Trophoblast cell (in vitro differentiated cells and primary cell): ENCODE results near the gene ZNF469.

Source experiments
- DNase-seq, 2 donors: peaks; one replicate each; pipeline ENCODE4 v3.0.0-alpha.2; 2016
- H2AFZ ChIP-seq: 2 replicates; pipeline ENCODE4 v1.6.1; 2013; ENCODE audit warnings: low read length, moderate library complexity, mild to moderate bottlenecking; ENCODE audit not compliant: insufficient read depth, poor library complexity
- H2AK5ac ChIP-seq: 2 replicates; pipeline ENCODE4 v1.6.1; 2013; ENCODE audit warnings: mild to moderate bottlenecking, low read length
- H2BK120ac ChIP-seq: 2 replicates; pipeline ENCODE4 v1.6.1; 2013; ENCODE audit warnings: low read length, mild to moderate bottlenecking, moderate library complexity; ENCODE audit not compliant: insufficient read depth, poor library complexity
- H2BK12ac ChIP-seq: 2 replicates; pipeline ENCODE4 v1.6.1; 2013; ENCODE audit warnings: mild to moderate bottlenecking, low read length, moderate library complexity
- H2BK5ac ChIP-seq: 2 replicates; pipeline ENCODE4 v1.6.1; 2013; ENCODE audit warnings: low read length, low read depth, moderate library complexity, mild to moderate bottlenecking; ENCODE audit not compliant: poor library complexity
- H3K14ac ChIP-seq: 2 replicates; pipeline ENCODE4 v1.6.1; 2013; ENCODE audit warnings: mild to moderate bottlenecking, low read length
- H3K18ac ChIP-seq: 2 replicates; pipeline ENCODE4 v1.6.1; 2013; ENCODE audit warnings: mild to moderate bottlenecking, low read length
- H3K23ac ChIP-seq: 2 replicates; pipeline ENCODE4 v1.6.1; 2013; ENCODE audit warnings: low read length
- H3K27ac ChIP-seq: 2 replicates; pipeline ENCODE4 v1.5.1; 2013; ENCODE audit warnings: low read depth, mild to moderate bottlenecking, inconsistent platforms, low read length, moderate library complexity
- H3K27me3 ChIP-seq: 2 replicates; pipeline ENCODE4 v1.6.1; 2013; ENCODE audit warnings: inconsistent platforms, mild to moderate bottlenecking, low read length, moderate library complexity; ENCODE audit not compliant: insufficient read depth
- H3K36me3 ChIP-seq, 2 experiments: 1 replicate in 1 of 2; 2 replicates in 1 of 2; pipeline ENCODE4 v1.6.1; 2013; ENCODE audit warnings: low read length in 2 of 2, mild to moderate bottlenecking in 2 of 2, moderate library complexity in 1 of 2; ENCODE audit not compliant: insufficient read depth in 2 of 2, control insufficient read depth in 1 of 2
- H3K4ac ChIP-seq: 2 replicates; pipeline ENCODE4 v1.6.1; 2013; ENCODE audit warnings: low read depth, mild to moderate bottlenecking, low read length, moderate library complexity
- H3K4me1 ChIP-seq, 2 experiments: 1 replicate in 1 of 2; 2 replicates in 1 of 2; pipeline ENCODE4 v1.6.1; 2013; ENCODE audit warnings: low read length in 2 of 2, mild to moderate bottlenecking in 2 of 2, moderate library complexity in 1 of 2; ENCODE audit not compliant: insufficient read depth in 2 of 2, control insufficient read depth in 1 of 2
- H3K4me2 ChIP-seq: 2 replicates; pipeline ENCODE4 v1.6.1; 2013; ENCODE audit warnings: inconsistent platforms, mild to moderate bottlenecking, low read length, moderate library complexity
- H3K4me3 ChIP-seq: 2 replicates; pipeline ENCODE4 v1.5.1; 2013; ENCODE audit warnings: mild to moderate bottlenecking, low read depth, low read length, inconsistent platforms
- H3K79me1 ChIP-seq: one replicate; pipeline ENCODE4 v1.6.1; 2013; ENCODE audit warnings: low read length
- H3K79me2 ChIP-seq: 2 replicates; pipeline ENCODE4 v1.6.1; 2013; ENCODE audit warnings: low read length, mild to moderate bottlenecking; ENCODE audit not compliant: control insufficient read depth, insufficient read depth, poor library complexity
- H3K9ac ChIP-seq: 2 replicates; pipeline ENCODE4 v1.6.1; 2013; ENCODE audit warnings: mild to moderate bottlenecking, low read length
- H3K9me3 ChIP-seq: 2 replicates; pipeline ENCODE4 v1.6.1; 2013; ENCODE audit warnings: low read depth, mild to moderate bottlenecking, control low read depth, inconsistent platforms, low read length; ENCODE audit not compliant: insufficient read depth
- H4K12ac ChIP-seq: 2 replicates; pipeline ENCODE4 v1.6.1; 2013; ENCODE audit warnings: low read depth, mild to moderate bottlenecking, low read length, moderate library complexity
- H4K8ac ChIP-seq: 2 replicates; pipeline ENCODE4 v1.6.1; 2013; ENCODE audit warnings: low read depth, mild to moderate bottlenecking, low read length, moderate library complexity
- H4K91ac ChIP-seq: one replicate; pipeline ENCODE4 v1.6.1; 2013; ENCODE audit warnings: low read depth, mild to moderate bottlenecking, low read length, moderate library complexity
- WGBS: extraction: QIAGEN DNeasy Blood & Tissue Kit; methylation state at CpG from one replicate; pipeline ENCODE4 v1.1.7; 2013; ENCODE audit warnings: missing lambda C conversion rate; ENCODE audit not compliant: insufficient read length, insufficient coverage; ENCODE audit errors: extremely low coverage; 5-methylcytosine and 5-hydroxymethylcytosine counted together

ZNF469 gene

GRCh38 chr16:88390265-88390664 lies 7.5 kb downstream of the ZNF469 start:
- Histone ChIP-seq H2AFZ (no peak overlapping the region), H3K4me3 (no peak overlapping the region), H2BK120ac (no peak overlapping the region), H3K4ac (no peak overlapping the region), H3K4me2 (no peak overlapping the region), H3K18ac (no peak overlapping the region), H4K91ac (no peak overlapping the region), H3K36me3 (no peaks in the 10 kb centered on the region), H3K79me2 (no peaks in the 10 kb centered on the region), H3K79me1 (no peaks in the 10 kb centered on the region), H3K27me3 (no peaks in the 10 kb centered on the region), H3K27ac (no peak overlapping the region), H3K4me1 (no peaks in the 10 kb centered on the region), H2BK12ac (no peak overlapping the region), H3K14ac (no peak overlapping the region), H2AK5ac (no peak overlapping the region), H4K12ac (no peak overlapping the region), H3K23ac (no peak overlapping the region), H3K9me3 (peaks cover 2% of the 10 kb centered on the region), H3K9ac (no peak overlapping the region), H4K8ac (no peak overlapping the region), H2BK5ac (no peak overlapping the region)
- DNase-seq: no peak
- WGBS: no CpG with 5 or more reads among the region's 9 CpGs

DNA sequence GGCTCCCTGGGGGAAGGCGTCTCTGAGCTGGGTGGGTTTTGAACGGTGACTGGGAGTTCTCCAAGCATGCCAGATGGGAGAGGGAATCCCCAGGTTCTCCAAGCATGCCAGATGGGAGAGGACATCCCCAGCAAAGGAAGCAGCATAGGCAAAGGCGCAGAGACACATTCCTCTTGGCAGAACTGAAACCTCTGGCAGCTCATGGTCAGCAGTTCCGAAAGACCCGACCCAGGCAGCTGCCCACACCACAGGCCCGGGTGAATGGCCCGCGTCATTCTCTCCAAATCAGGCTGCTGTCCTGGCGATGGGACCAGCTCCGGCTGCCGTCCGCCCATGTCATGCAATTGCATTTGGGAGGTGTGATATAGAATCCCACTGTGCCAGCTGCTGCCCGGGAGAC lies 8.0 kb downstream of the ZNF469 start:
- no peak overlapping the region for H3K18ac ChIP-seq
- H3K23ac ChIP-seq: no peak overlapping the region
- no peak overlapping the region for H2BK120ac ChIP-seq
- no peak overlapping the region for H3K14ac ChIP-seq
- no peak overlapping the region for H3K4me2 ChIP-seq
- H3K4me1 ChIP-seq: no peaks in the 10 kb centered on the region
- no peak overlapping the region for H4K8ac ChIP-seq
- no peak overlapping the region for H3K4ac ChIP-seq
- H3K27me3 ChIP-seq: no peaks in the 10 kb centered on the region
- no peak overlapping the region for H4K91ac ChIP-seq
- H3K9ac ChIP-seq: no peak overlapping the region
- H3K79me1 ChIP-seq: no peaks in the 10 kb centered on the region
- no peak overlapping the region for H2AK5ac ChIP-seq
- no peak overlapping the region for H3K27ac ChIP-seq
- no peak overlapping the region for H2BK12ac ChIP-seq
- no peak overlapping the region for H2AFZ ChIP-seq
- H4K12ac ChIP-seq: no peak overlapping the region
- H3K9me3 ChIP-seq: peaks cover 2% of the 10 kb centered on the region
- H2BK5ac ChIP-seq: no peak overlapping the region
- H3K79me2 ChIP-seq: no peaks in the 10 kb centered on the region
- H3K36me3 ChIP-seq: no peaks in the 10 kb centered on the region
- no peak overlapping the region for H3K4me3 ChIP-seq
- no peak for DNase-seq
- WGBS: no CpG with 5 or more reads among the region's 13 CpGs

DNA sequence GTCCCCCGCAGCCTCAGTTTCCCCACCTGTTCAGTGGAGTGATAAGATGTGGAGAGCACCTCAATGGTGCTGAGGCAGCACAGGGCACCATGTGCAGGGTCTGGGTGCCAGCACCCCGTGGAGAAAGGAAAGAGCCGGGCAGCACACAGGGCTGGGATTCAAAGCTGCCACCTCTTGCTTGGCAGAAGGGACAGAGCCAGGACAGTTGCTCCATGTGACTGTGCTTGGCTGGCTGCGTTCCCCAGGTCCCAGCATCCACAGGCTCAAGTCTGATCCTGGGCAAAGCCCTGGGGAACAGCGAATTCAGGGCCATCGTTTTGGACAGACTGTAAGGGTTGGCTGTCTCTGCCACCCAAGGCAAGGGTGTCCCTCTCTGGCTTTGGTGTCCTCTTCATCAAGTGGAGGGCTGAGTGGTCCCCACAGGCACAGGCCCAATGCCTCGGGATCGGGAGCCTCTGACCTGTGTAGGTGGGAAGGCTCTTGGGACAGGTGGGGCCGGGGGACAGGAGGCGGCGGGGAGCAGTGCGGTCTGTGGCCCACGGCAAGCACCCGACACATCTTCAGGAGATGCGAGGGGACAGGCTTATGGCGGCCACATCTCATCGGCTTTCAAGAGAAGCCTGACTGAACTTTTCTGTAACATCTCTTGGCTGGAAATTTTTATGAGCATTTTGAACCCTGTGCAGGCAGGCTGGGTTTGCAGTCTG lies 8.5 kb downstream of the ZNF469 start:
- Histone ChIP-seq H4K91ac (no peak overlapping the region), H2AFZ (no peak overlapping the region), H3K4me1 (no peaks in the 10 kb centered on the region), H3K4me2 (no peak overlapping the region), H3K79me1 (no peaks in the 10 kb centered on the region), H3K14ac (no peak overlapping the region), H3K27ac (no peak overlapping the region), H3K9ac (no peak overlapping the region), H3K9me3 (peaks cover 2% of the 10 kb centered on the region), H2BK120ac (no peak overlapping the region), H4K12ac (no peak overlapping the region), H4K8ac (no peak overlapping the region), H3K18ac (no peak overlapping the region), H3K79me2 (no peaks in the 10 kb centered on the region), H3K23ac (no peak overlapping the region), H3K36me3 (no peaks in the 10 kb centered on the region), H2AK5ac (no peak overlapping the region), H3K4ac (no peak overlapping the region), H2BK12ac (no peak overlapping the region), H3K27me3 (no peaks in the 10 kb centered on the region), H3K4me3 (no peak overlapping the region), H2BK5ac (no peak overlapping the region)
- WGBS: no CpG with 5 or more reads among the region's 17 CpGs
- no peak for DNase-seq

GRCh38 chr16:88392111-88392510 lies 9.4 kb downstream of the ZNF469 start:
- H3K4me3 ChIP-seq: no peak overlapping the region
- H3K27ac ChIP-seq: no peak overlapping the region
- no peak overlapping the region for H3K4ac ChIP-seq
- no peaks in the 10 kb centered on the region for H3K36me3 ChIP-seq
- no peak overlapping the region for H2AK5ac ChIP-seq
- H3K4me1 ChIP-seq: no peaks in the 10 kb centered on the region
- H3K4me2 ChIP-seq: no peak overlapping the region
- H2AFZ ChIP-seq: no peak overlapping the region
- no peaks in the 10 kb centered on the region for H3K27me3 ChIP-seq
- H4K91ac ChIP-seq: no peak overlapping the region
- no peak for DNase-seq
- H3K9ac ChIP-seq: no peak overlapping the region
- no CpG with 5 or more reads among the region's 22 CpGs for WGBS
- H2BK5ac ChIP-seq: no peak overlapping the region
- peaks cover 3% of the 10 kb centered on the region for H3K9me3 ChIP-seq
- no peak overlapping the region for H3K23ac ChIP-seq
- no peak overlapping the region for H2BK12ac ChIP-seq
- no peak overlapping the region for H4K12ac ChIP-seq
- H2BK120ac ChIP-seq: no peak overlapping the region
- no peaks in the 10 kb centered on the region for H3K79me2 ChIP-seq
- no peak overlapping the region for H3K14ac ChIP-seq
- H3K79me1 ChIP-seq: no peaks in the 10 kb centered on the region
- H4K8ac ChIP-seq: no peak overlapping the region
- H3K18ac ChIP-seq: no peak overlapping the region
